ENCODE measurements around the gene MVB12B. TPM values are rescaled to one million over a fixed set of nuclear protein-coding genes. Genes with fewer than 3 reads are reported as not detected.

MVB12B gene
- total and polyA plus RNA-seq, 2 of the 13 experiments (the other 11 are each of a cell fraction or from before 2014, with no cell fraction given): 12.1 to 30.1 TPM

- ChIA-PET POLR2A (no interaction called here), CTCF (ENCODE audit: low intra/inter-chr PET ratio, low total read pairs) (no interaction called here)
- Histone ChIP-seq H3K4me3 (replicated peaks in 1 of 3; ENCODE audit: insufficient read depth in 1 of 3, low read depth in 2 of 3, low read length in 3 of 3) (no peak overlapping the region), H3K36me3 (replicated peaks in 1 of 2; ENCODE audit: control insufficient read depth in 1 of 2, insufficient read depth in 2 of 2, low read length in 2 of 2) (no peaks in the 10 kb centered on the region), H4K20me1 (ENCODE audit: insufficient read depth, low read length) (no peaks in the 10 kb centered on the region), H3K27me3 (ENCODE audit: control insufficient read depth in 1 of 2, insufficient read depth in 2 of 2, low read length in 2 of 2) (no peaks in the 10 kb centered on the region), H3K27ac (ENCODE audit: extremely low read length, insufficient read depth, low read length) (no peak overlapping the region), H3K4me1 (ENCODE audit: insufficient read depth, low read length) (peaks cover 29% of the 10 kb centered on the region), H3K79me2 (ENCODE audit: insufficient read depth, low read length) (no peaks in the 10 kb centered on the region), H2AFZ (ENCODE audit: low read length) (no peak overlapping the region), H3K9ac (ENCODE audit: insufficient read depth, low read depth, low read length) (no peak overlapping the region), H3K4me2 (ENCODE audit: low read depth, low read length) (no peak overlapping the region), H3K9me3 (ENCODE audit: low read length) (no peaks in the 10 kb centered on the region)
- ATAC-seq (no peak), FAIRE-seq (no peak), DNase-seq (ENCODE audit: low spot score) (no peak)
- no TSS peak for BruUV-seq (replicated peaks)
- in situ Hi-C loops (cut with HindIII; ENCODE audit: extremely low pct_ligation_motif_present, low pct_unique_long_range_greater_than_20kb): no loop called here
- intact Hi-C loops (cut with micrococcal nuclease; ENCODE audit: unreplicated experiment): no loop called here
- WGBS (ENCODE audit: low lambda C conversion rate): 61% methylated on average over 5 of the region's 7 CpGs
- TF ChIP-seq ZKSCAN5 (CRISPR knock-in tag; IDR thresholded peaks at IDR 0.05) (no peak), PPARG (CRISPR knock-in tag; conservative IDR thresholded peaks at IDR 0.05) (no peak), ZNF557 (CRISPR knock-in tag; IDR thresholded peaks at IDR 0.05) (no peak), ZNF224 (CRISPR knock-in tag; IDR thresholded peaks at IDR 0.05) (no peak)
These were observed 219.4 kb downstream of the MVB12B start for GRCh38 chr9:126546036-126546435.

- H3K27me3 ChIP-seq (ENCODE audit: control insufficient read depth in 1 of 2, insufficient read depth in 2 of 2, low read length in 2 of 2): no peaks in the 10 kb centered on the region
- H3K4me1 ChIP-seq (ENCODE audit: insufficient read depth, low read length): peaks cover 29% of the 10 kb centered on the region
- intact Hi-C loops (cut with micrococcal nuclease; ENCODE audit: unreplicated experiment) (no loop called here), in situ Hi-C loops (cut with HindIII; ENCODE audit: extremely low pct_ligation_motif_present, low pct_unique_long_range_greater_than_20kb) (no loop called here)
- H3K4me3 ChIP-seq (replicated peaks in 1 of 3; ENCODE audit: insufficient read depth in 1 of 3, low read depth in 2 of 3, low read length in 3 of 3): no peak overlapping the region
- H3K27ac ChIP-seq (ENCODE audit: extremely low read length, insufficient read depth, low read length): no peak overlapping the region
- H3K4me2 ChIP-seq (ENCODE audit: low read depth, low read length): peak overlapping the region; percentile 43; the same call in 1 of the 2 replicates
- H4K20me1 ChIP-seq (ENCODE audit: insufficient read depth, low read length): no peaks in the 10 kb centered on the region
- 50% methylated on average over 1 of the region's 7 CpGs for WGBS (ENCODE audit: low lambda C conversion rate)
- H2AFZ ChIP-seq (ENCODE audit: low read length): no peak overlapping the region
- no peaks in the 10 kb centered on the region for H3K9me3 ChIP-seq (ENCODE audit: low read length)
- ATAC-seq (peak; percentile 93), FAIRE-seq (peak; percentile 71), DNase-seq (ENCODE audit: low spot score) (peak; percentile 51)
- no peak overlapping the region for H3K9ac ChIP-seq (ENCODE audit: insufficient read depth, low read depth, low read length)
- H3K36me3 ChIP-seq (replicated peaks in 1 of 2; ENCODE audit: control insufficient read depth in 1 of 2, insufficient read depth in 2 of 2, low read length in 2 of 2): no peaks in the 10 kb centered on the region
- BruUV-seq (replicated peaks): no TSS peak
- ChIA-PET POLR2A (no interaction called here), CTCF (ENCODE audit: low intra/inter-chr PET ratio, low total read pairs) (no interaction called here)
- H3K79me2 ChIP-seq (ENCODE audit: insufficient read depth, low read length): no peaks in the 10 kb centered on the region
- TF ChIP-seq ZNF292 (CRISPR knock-in tag; IDR thresholded peaks at IDR 0.05; ENCODE audit: borderline replicate concordance, low read depth) (0 out of 2 replicates have a peak, but pooled peaks have one; percentile 25), SETDB1 (CRISPR knock-in tag; IDR thresholded peaks at IDR 0.05; ENCODE audit: borderline replicate concordance) (no peak), FOXJ3 (CRISPR knock-in tag; IDR thresholded peaks at IDR 0.05; ENCODE audit: borderline replicate concordance) (no peak), ZFP82 (CRISPR knock-in tag; IDR thresholded peaks at IDR 0.05; ENCODE audit: borderline replicate concordance) (no peak), JUND (CRISPR knock-in tag; IDR thresholded peaks at IDR 0.05) (no peak), GABPB1 (CRISPR knock-in tag; IDR thresholded peaks at IDR 0.05) (no peak), CTCF (CRISPR knock-in tag; IDR thresholded peaks at IDR 0.05) (peak; percentile 53), ZNF468 (CRISPR knock-in tag; IDR thresholded peaks at IDR 0.05) (no peak), HNF4G (IDR thresholded peaks at IDR 0.05; ENCODE audit: borderline replicate concordance, low read depth, low read length) (peak; percentile 83; the same call in 1 of the 2 replicates), HNF4G (CRISPR knock-in tag; IDR thresholded peaks at IDR 0.05; ENCODE audit: borderline replicate concordance, low read depth) (no peak), ZNF660 (CRISPR knock-in tag; IDR thresholded peaks at IDR 0.05; ENCODE audit: borderline replicate concordance, low read depth) (no peak), ZNF768 (CRISPR knock-in tag; IDR thresholded peaks at IDR 0.05) (peak; percentile 91), MIER3 (CRISPR knock-in tag; IDR thresholded peaks at IDR 0.05; ENCODE audit: borderline replicate concordance) (no peak), ZNF543 (CRISPR knock-in tag; IDR thresholded peaks at IDR 0.05) (no peak), ZFY (CRISPR knock-in tag; IDR thresholded peaks at IDR 0.05) (peak; percentile 24; the same call in 1 of the 2 replicates), HNRNPL (IDR thresholded peaks at IDR 0.05; ENCODE audit: low read depth, low read length) (peak; percentile 95)
These were observed 221.7 kb downstream of the MVB12B start for GRCh38 chr9:126548312-126548711.
